ENCODE results near the gene TTC6.

Gene TTC6

DNA sequence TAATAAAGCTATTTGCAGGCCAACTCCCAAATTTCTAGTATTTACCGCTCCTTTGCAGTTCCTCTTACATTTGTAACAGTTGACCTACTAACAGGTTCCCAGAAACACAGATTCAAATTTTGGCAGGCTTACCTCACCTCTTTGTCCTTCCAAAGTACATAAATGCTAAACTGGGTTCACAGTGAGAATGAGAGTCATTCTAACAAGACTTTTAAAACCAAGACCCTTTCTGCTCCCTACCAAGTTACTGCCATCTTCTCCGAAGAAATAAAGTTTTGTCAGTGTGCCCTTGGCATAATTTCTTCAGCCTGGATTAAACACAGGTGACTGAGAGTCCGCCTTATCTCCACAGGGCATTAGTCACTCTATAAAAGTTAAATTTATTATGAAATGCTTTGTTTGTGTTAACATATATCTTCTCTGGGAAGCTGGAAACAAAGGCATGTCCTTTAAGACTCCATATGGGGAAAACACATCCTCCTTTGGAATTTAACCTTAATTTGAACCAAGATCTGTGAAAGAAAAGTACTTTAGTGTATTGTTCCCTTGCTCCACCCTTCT is 28.5 kb upstream of the TTC6 start:
- peak overlapping the region; percentile 35; the same call in 1 of the 2 replicates for H3K9ac ChIP-seq (ENCODE audit: low read depth, low read length)
- WGBS = 17% methylated on average over 3 of the region's 3 CpGs
- no peaks in the 10 kb centered on the region for H3K36me3 ChIP-seq (ENCODE audit: insufficient read depth, low read length)
- H3K4me1 ChIP-seq (ENCODE audit: insufficient read depth, low read length) = peaks cover 19% of the 10 kb centered on the region
- peak overlapping the region; percentile 61; the same call in 1 of the 2 replicates for H3K27ac ChIP-seq (ENCODE audit: low read depth, low read length)
- H3K27me3 ChIP-seq (ENCODE audit: insufficient read depth, low read length) = no peaks in the 10 kb centered on the region
- no peak overlapping the region for H3K4me3 ChIP-seq (ENCODE audit: low read length)
- no peaks in the 10 kb centered on the region for H3K9me3 ChIP-seq (ENCODE audit: insufficient read depth, low read depth, low read length)

DNA sequence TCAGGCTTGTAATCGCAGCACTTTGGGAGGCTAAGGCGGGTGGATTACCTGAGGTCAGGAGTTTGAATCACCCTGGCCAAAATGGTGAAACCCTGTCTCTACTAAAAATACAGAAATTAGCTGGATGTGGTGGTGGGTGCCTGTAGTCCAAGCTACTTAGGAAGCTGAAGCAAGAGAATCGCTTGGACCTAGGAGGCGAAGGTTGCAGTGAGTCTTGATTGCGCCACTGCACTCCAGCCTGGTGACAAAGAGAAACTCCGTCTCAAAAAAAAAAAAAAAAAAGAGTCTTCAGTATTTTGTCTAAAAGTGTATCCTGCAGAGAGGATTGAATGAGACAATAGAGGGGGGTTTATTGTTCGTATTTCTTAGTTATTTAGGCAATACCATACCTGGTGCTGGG is 25.7 kb upstream of the TTC6 start:
- H3K36me3 ChIP-seq (ENCODE audit: insufficient read depth, low read length) = no peaks in the 10 kb centered on the region
- peaks cover 19% of the 10 kb centered on the region for H3K4me1 ChIP-seq (ENCODE audit: insufficient read depth, low read length)
- H3K4me3 ChIP-seq (ENCODE audit: low read length) = no peak overlapping the region
- H3K9me3 ChIP-seq (ENCODE audit: insufficient read depth, low read depth, low read length) = no peaks in the 10 kb centered on the region
- H3K27me3 ChIP-seq (ENCODE audit: insufficient read depth, low read length) = peaks cover 6% of the 10 kb centered on the region
- H3K9ac ChIP-seq (ENCODE audit: low read depth, low read length) = no peak overlapping the region
- no peak overlapping the region for H3K27ac ChIP-seq (ENCODE audit: low read depth, low read length)
- WGBS = 92% methylated on average over 7 of the region's 7 CpGs

DNA sequence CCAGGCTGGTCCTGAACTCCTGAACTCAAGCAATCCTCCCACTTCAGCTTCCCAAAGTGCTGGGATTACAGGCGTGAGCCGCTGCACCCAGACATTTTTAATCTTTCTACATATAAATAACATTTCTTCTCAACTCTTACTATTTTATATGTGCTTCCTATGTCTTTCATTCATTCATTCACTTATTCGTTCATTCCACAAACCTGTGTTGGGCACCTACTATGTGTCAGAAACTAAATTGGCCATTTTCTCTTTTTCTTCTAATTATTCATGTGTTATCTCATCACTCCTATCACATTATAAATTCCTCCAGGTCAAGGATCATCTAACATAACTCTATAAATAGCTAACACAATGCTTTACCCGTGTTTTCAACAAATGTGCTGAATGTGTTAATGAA is 24.0 kb upstream of the TTC6 start:
- H3K9ac ChIP-seq (ENCODE audit: low read depth, low read length) = no peak overlapping the region
- H3K9me3 ChIP-seq (ENCODE audit: insufficient read depth, low read depth, low read length) = no peaks in the 10 kb centered on the region
- H3K36me3 ChIP-seq (ENCODE audit: insufficient read depth, low read length) = no peaks in the 10 kb centered on the region
- no peak overlapping the region for H3K4me3 ChIP-seq (ENCODE audit: low read length)
- H3K27me3 ChIP-seq (ENCODE audit: insufficient read depth, low read length) = peaks cover 22% of the 10 kb centered on the region
- peaks cover 17% of the 10 kb centered on the region for H3K4me1 ChIP-seq (ENCODE audit: insufficient read depth, low read length)
- WGBS = 95% methylated on average over 3 of the region's 4 CpGs
- no peak overlapping the region for H3K27ac ChIP-seq (ENCODE audit: low read depth, low read length)

DNA sequence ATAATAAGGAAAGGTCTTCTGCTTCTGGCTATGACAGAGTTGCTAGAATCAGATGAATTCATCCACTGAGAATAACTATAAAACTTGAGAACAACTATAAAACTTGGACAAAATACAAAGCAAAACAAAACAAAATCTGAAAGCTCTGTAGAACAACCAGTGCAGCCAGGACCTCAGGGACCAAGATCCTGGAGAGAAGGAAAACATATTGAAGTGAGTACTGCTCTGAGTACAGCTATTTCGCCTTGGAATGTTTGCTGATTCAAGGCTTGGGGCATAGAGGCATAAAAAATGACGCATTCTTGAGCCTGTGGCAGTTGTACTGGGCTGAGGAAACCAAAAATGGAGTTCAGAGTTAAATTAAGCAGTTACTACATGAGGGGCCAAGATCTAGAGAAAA is 22.1 kb upstream of the TTC6 start:
- no peaks in the 10 kb centered on the region for H3K4me1 ChIP-seq (ENCODE audit: insufficient read depth, low read length)
- WGBS = 88% methylated on average over 2 of the region's 2 CpGs
- H3K9ac ChIP-seq (ENCODE audit: low read depth, low read length) = no peak overlapping the region
- no peak overlapping the region for H3K27ac ChIP-seq (ENCODE audit: low read depth, low read length)
- H3K4me3 ChIP-seq (ENCODE audit: low read length) = no peak overlapping the region
- H3K9me3 ChIP-seq (ENCODE audit: insufficient read depth, low read depth, low read length) = no peaks in the 10 kb centered on the region
- H3K27me3 ChIP-seq (ENCODE audit: insufficient read depth, low read length) = peaks cover 42% of the 10 kb centered on the region
- H3K36me3 ChIP-seq (ENCODE audit: insufficient read depth, low read length) = no peaks in the 10 kb centered on the region

DNA sequence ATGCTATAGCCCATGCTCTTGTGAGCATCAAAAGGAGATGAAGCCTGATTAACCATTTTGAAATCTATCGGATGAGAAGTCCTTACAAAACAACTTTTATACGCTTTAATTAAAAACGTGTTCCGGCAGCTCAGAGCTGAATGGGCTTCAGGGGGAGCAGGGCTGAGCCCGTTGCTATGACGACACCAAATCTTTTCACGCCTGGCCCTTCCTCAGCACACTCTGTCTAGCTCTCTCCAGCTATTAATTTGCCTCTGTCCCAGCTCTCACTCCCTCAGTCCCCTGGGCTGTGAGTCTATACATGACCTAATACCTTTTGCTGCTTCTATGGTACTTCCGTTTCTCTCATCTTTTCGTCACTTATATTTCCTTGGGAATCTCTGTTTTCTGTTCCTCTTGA is 16.2 kb upstream of the TTC6 start:
- no peaks in the 10 kb centered on the region for H3K9me3 ChIP-seq (ENCODE audit: insufficient read depth, low read depth, low read length)
- no peaks in the 10 kb centered on the region for H3K36me3 ChIP-seq (ENCODE audit: insufficient read depth, low read length)
- peaks cover 100% of the 10 kb centered on the region for H3K27me3 ChIP-seq (ENCODE audit: insufficient read depth, low read length)
- no peak overlapping the region for H3K9ac ChIP-seq (ENCODE audit: low read depth, low read length)
- no peak overlapping the region for H3K4me3 ChIP-seq (ENCODE audit: low read length)
- no peaks in the 10 kb centered on the region for H3K4me1 ChIP-seq (ENCODE audit: insufficient read depth, low read length)
- 56% methylated on average over 9 of the region's 9 CpGs for WGBS
- H3K27ac ChIP-seq (ENCODE audit: low read depth, low read length) = no peak overlapping the region

DNA sequence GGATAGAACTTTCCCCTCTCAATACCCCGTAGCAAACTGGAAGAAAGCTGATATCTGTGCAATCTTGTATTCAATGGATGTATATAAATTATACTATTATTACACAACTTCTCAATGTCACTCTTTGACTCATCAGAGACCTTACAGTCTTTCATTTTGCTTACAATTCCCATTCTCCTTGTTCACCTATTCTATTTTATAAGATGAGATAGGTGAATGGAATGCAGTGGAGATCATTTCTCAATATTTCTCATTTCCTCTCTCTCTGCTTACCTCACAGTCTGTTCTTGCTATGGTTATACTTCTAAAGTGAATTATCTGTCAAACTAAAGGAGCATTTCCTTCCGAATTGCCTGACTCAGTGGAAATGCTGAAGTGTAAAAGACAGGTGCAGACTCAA is 15.3 kb upstream of the TTC6 start:
- H3K4me3 ChIP-seq (ENCODE audit: low read length) = no peak overlapping the region
- 85% methylated on average over 1 of the region's 2 CpGs for WGBS
- H3K36me3 ChIP-seq (ENCODE audit: insufficient read depth, low read length) = no peaks in the 10 kb centered on the region
- H3K9ac ChIP-seq (ENCODE audit: low read depth, low read length) = no peak overlapping the region
- no peaks in the 10 kb centered on the region for H3K9me3 ChIP-seq (ENCODE audit: insufficient read depth, low read depth, low read length)
- peaks cover 7% of the 10 kb centered on the region; the same call in 1 of the 2 replicates for H3K4me1 ChIP-seq (ENCODE audit: insufficient read depth, low read length)
- peaks cover 100% of the 10 kb centered on the region for H3K27me3 ChIP-seq (ENCODE audit: insufficient read depth, low read length)
- no peak overlapping the region for H3K27ac ChIP-seq (ENCODE audit: low read depth, low read length)

DNA sequence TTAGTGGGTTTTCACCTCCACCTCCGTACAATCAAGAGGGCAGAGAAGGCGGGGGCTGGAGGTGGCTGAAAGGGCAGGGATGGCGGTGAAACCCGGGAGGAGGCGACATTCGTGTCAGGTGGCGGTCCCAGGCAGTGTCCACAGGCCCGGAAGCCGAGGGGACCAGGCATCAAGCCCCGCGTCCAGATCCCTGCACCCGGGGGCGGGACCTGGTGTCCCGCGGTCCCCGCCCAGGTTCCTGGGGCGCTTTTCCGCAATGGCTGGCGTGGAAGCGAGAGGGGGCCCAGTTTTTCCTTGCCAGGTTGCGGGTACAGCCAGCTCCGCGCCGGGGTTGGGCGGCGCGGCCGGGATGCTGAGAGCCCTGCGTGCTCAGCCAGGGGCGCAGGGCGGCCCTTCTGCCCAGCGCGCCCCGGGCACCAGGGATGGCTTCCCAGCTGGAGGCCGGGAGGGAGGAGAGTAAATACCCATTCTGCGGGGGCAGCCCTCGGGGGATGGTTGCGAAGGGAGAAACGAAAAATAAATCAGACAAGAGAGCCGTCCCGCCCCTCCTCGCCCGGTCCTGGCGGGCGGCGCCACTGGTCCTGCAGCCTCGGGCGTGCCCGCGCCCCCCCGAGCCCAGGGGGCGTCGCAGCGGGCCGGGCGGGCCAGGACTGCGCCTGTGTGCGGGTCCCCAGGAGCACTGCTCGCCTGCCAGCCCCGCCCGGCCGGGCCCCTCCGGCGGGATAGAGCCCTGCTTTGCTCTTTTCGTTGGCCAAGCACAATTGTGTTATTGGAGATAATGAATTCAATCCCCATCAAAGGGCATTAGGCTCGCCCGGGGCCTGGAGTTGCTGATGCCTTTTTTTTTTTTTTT is 11.8 kb upstream of the TTC6 start:
- H3K9me3 ChIP-seq (ENCODE audit: insufficient read depth, low read depth, low read length) = no peaks in the 10 kb centered on the region
- no peak overlapping the region for H3K9ac ChIP-seq (ENCODE audit: low read depth, low read length)
- H3K27me3 ChIP-seq (ENCODE audit: insufficient read depth, low read length) = peaks cover 100% of the 10 kb centered on the region
- H3K27ac ChIP-seq (ENCODE audit: low read depth, low read length) = no peak overlapping the region
- peak overlapping the region; percentile 34 for H3K4me3 ChIP-seq (ENCODE audit: low read length)
- peaks cover 28% of the 10 kb centered on the region for H3K4me1 ChIP-seq (ENCODE audit: insufficient read depth, low read length)
- 2% methylated on average over 66 of the region's 67 CpGs for WGBS
- no peaks in the 10 kb centered on the region for H3K36me3 ChIP-seq (ENCODE audit: insufficient read depth, low read length)

DNA sequence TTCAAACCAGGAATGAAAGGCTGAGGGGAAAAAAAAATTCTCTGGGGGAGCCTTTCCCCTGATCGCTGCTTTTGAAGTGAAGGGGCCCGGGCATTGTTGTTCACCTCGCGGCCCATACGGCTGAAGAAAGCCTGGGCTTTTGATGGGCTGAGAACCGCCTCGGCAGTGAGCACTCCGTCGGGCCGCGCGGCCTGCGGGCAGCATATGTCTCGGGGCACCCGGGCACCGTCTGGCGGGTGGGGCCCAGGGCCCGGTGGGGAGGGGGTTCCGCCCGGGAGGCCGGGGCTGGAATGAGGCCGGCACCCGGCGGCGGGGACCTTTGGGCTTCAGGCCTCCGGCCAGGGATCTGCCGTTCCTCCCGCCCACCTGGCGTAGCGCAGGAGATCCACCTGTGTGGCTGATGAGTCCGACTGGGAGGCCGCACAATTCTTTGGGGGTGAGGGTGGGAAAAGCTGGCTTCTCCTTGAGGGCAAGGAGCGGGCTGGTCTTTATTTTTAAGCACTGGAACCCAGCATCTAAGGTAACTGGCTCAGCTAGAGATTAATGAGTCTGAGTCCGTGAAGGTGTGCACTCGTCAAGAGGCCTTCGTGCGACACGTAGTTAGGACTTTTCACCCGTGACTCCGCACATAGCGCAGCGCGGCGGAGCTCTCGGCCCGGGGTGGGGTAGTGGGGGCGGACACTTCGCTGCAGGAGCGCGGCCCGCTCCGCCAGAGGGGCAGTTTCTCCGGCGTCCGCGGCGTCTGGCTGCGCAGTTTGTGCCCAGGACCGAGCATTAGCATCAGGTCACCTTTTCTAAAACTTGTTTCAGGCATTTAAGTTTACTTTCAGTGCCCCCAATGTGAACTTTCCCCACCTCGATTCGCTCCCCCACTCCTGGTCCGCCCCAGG is 11.0 kb upstream of the TTC6 start:
- Histone ChIP-seq H3K9ac (ENCODE audit: low read depth, low read length) (no peak overlapping the region), H3K36me3 (ENCODE audit: insufficient read depth, low read length) (no peaks in the 10 kb centered on the region), H3K27ac (ENCODE audit: low read depth, low read length) (no peak overlapping the region), H3K4me3 (ENCODE audit: low read length) (peak overlapping the region; percentile 34; the same call in 1 of the 2 replicates), H3K9me3 (ENCODE audit: insufficient read depth, low read depth, low read length) (no peaks in the 10 kb centered on the region), H3K4me1 (ENCODE audit: insufficient read depth, low read length) (peaks cover 36% of the 10 kb centered on the region), H3K27me3 (ENCODE audit: insufficient read depth, low read length) (peaks cover 100% of the 10 kb centered on the region)
- WGBS = 1% methylated on average over 62 of the region's 62 CpGs

DNA sequence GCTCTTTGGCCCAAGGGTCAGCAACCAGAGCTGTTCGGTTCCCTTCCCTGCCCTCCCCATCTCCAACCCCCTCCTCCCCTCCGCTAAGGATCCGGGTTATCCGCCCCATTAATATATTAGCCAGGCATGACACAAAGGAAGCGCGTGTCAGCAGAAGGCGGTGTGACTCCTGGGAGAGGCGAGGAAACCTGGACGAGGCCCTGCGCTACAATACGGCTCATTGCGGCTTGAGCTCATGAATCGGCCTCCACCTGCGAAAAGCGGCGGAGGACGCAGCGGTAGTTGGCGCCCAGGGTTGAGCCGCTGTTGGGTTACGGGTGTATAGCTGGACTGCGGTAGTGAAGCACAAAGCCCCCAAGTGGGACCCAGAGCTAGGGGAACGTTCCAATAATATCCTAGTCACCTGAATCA is 10.3 kb upstream of the TTC6 start:
- Histone ChIP-seq H3K9ac (ENCODE audit: low read depth, low read length) (no peak overlapping the region), H3K36me3 (ENCODE audit: insufficient read depth, low read length) (no peaks in the 10 kb centered on the region), H3K27me3 (ENCODE audit: insufficient read depth, low read length) (peaks cover 100% of the 10 kb centered on the region), H3K9me3 (ENCODE audit: insufficient read depth, low read depth, low read length) (no peaks in the 10 kb centered on the region), H3K4me3 (ENCODE audit: low read length) (peak overlapping the region; percentile 24; the same call in 1 of the 2 replicates), H3K27ac (ENCODE audit: low read depth, low read length) (no peak overlapping the region), H3K4me1 (ENCODE audit: insufficient read depth, low read length) (peaks cover 38% of the 10 kb centered on the region)
- 1% methylated on average over 23 of the region's 23 CpGs for WGBS

DNA sequence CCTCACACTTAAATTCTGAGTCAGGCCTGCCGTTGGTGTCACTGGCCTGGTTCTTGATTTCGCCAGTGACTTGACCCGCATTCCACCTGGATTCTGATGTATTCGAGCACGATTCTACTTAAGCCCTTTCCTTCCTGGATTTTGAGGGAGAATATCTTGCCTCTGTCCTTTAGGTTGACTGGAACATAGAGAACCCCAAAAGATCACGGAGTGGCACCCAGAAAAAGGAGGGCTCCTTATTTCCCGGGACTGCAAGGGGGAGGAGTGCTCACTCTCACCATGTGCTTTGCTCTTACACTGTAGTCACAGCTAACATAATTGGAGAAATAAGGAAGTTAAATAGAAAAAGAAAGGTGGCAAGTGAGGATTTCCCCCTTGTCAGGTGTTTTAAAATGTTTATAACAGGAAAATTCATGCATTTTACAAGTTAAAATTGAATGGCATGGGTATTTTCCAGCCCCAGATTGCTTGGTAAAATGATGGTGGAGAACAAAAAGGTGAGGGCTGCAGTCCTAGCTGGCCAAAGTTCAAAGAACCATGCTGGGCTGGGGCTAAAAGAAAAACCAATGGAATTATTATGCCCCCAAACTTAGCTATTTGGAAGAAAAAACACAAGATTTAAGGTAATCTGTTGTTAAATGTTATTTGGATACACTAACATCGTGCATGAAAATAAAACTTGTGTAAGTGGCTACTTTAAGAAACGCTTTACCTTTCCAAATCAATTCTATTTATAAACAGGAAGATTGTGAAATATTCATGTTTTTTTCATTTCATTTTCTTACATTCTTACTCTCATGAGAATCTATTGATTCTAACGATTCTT is 9.2 kb upstream of the TTC6 start:
- Histone ChIP-seq H3K9me3 (ENCODE audit: insufficient read depth, low read depth, low read length) (no peaks in the 10 kb centered on the region), H3K27me3 (ENCODE audit: insufficient read depth, low read length) (peaks cover 100% of the 10 kb centered on the region), H3K4me3 (ENCODE audit: low read length) (no peak overlapping the region), H3K9ac (ENCODE audit: low read depth, low read length) (no peak overlapping the region), H3K4me1 (ENCODE audit: insufficient read depth, low read length) (peaks cover 38% of the 10 kb centered on the region), H3K36me3 (ENCODE audit: insufficient read depth, low read length) (no peaks in the 10 kb centered on the region), H3K27ac (ENCODE audit: low read depth, low read length) (no peak overlapping the region)
- WGBS = 5% methylated on average over 7 of the region's 10 CpGs
